ENCODE measurements around the gene ADGRF1.

The ADGRF1 gene

GRCh38 chr6:46972531-46972930 is 69.6 kb downstream of the ADGRF1 start:
- Histone ChIP-seq H3K27me3 (ENCODE audit: low read depth) (no peaks in the 10 kb centered on the region), H3K9me3 (no peaks in the 10 kb centered on the region), H3K4me3 (no peak overlapping the region), H3K4me1 (no peaks in the 10 kb centered on the region), H3K36me3 (replicated peaks) (no peaks in the 10 kb centered on the region)
- in situ Hi-C loops (cut with MboI; ENCODE audit: low sequenced_read_pairs): no loop called here
- no peak for DNase-seq (ENCODE audit: low spot score in 2 of 2)

- Histone ChIP-seq H3K4me1 (no peaks in the 10 kb centered on the region), H3K36me3 (replicated peaks) (no peaks in the 10 kb centered on the region), H3K27me3 (ENCODE audit: low read depth) (no peaks in the 10 kb centered on the region), H3K9me3 (no peaks in the 10 kb centered on the region), H3K4me3 (no peak overlapping the region)
- in situ Hi-C loops (cut with MboI; ENCODE audit: low sequenced_read_pairs): no loop called here
- no peak for DNase-seq (ENCODE audit: low spot score in 2 of 2)
Observed at GRCh38 chr6:46969206-46969605, 72.9 kb downstream of the ADGRF1 start.

GRCh38 chr6:46967826-46968349 is 74.2 kb downstream of the ADGRF1 start:
- no peak for DNase-seq (ENCODE audit: low spot score in 2 of 2)
- Histone ChIP-seq H3K4me1 (no peaks in the 10 kb centered on the region), H3K36me3 (replicated peaks) (no peaks in the 10 kb centered on the region), H3K27me3 (ENCODE audit: low read depth) (no peaks in the 10 kb centered on the region), H3K4me3 (no peak overlapping the region), H3K9me3 (no peaks in the 10 kb centered on the region)
- in situ Hi-C loops (cut with MboI; ENCODE audit: low sequenced_read_pairs): no loop called here

- DNase-seq (ENCODE audit: low spot score in 2 of 2): no peak
- in situ Hi-C loops (cut with MboI; ENCODE audit: low sequenced_read_pairs): no loop called here
- no peaks in the 10 kb centered on the region for H3K27me3 ChIP-seq (ENCODE audit: low read depth)
- H3K36me3 ChIP-seq (replicated peaks): no peaks in the 10 kb centered on the region
- H3K4me3 ChIP-seq: no peak overlapping the region
- no peaks in the 10 kb centered on the region for H3K9me3 ChIP-seq
- no peaks in the 10 kb centered on the region for H3K4me1 ChIP-seq
Observed at GRCh38 chr6:46964716-46965519, 77.2 kb downstream of the ADGRF1 start.

- DNase-seq (ENCODE audit: low spot score in 2 of 2): no peak
- H3K36me3 ChIP-seq (replicated peaks): no peaks in the 10 kb centered on the region
- in situ Hi-C loops (cut with MboI; ENCODE audit: low sequenced_read_pairs): no loop called here
Observed at GRCh38 chr6:46963626-46964025, 78.5 kb downstream of the ADGRF1 start.

GRCh38 chr6:46963039-46963438 is 79.1 kb downstream of the ADGRF1 start:
- in situ Hi-C loops (cut with MboI; ENCODE audit: low sequenced_read_pairs): no loop called here
- H3K36me3 ChIP-seq (replicated peaks): no peaks in the 10 kb centered on the region
- no peak for DNase-seq (ENCODE audit: low spot score in 2 of 2)
- H3K9me3 ChIP-seq: no peaks in the 10 kb centered on the region
- no peaks in the 10 kb centered on the region for H3K27me3 ChIP-seq (ENCODE audit: low read depth)
- no peaks in the 10 kb centered on the region for H3K4me1 ChIP-seq
- H3K4me3 ChIP-seq: no peak overlapping the region

More at GRCh38 chr6:46963626-46964025, 78.5 kb downstream of the ADGRF1 start:
- Histone ChIP-seq H3K27me3 (ENCODE audit: low read depth) (no peaks in the 10 kb centered on the region), H3K4me3 (no peak overlapping the region), H3K9me3 (no peaks in the 10 kb centered on the region), H3K4me1 (no peaks in the 10 kb centered on the region)

GRCh38 chr6:46961711-46962110 is 80.4 kb downstream of the ADGRF1 start:
- Histone ChIP-seq H3K27me3 (ENCODE audit: low read depth) (no peaks in the 10 kb centered on the region), H3K9me3 (no peaks in the 10 kb centered on the region), H3K36me3 (replicated peaks) (no peaks in the 10 kb centered on the region), H3K4me3 (no peak overlapping the region), H3K4me1 (no peaks in the 10 kb centered on the region)
- no peak for DNase-seq (ENCODE audit: low spot score in 2 of 2)
- in situ Hi-C loops (cut with MboI; ENCODE audit: low sequenced_read_pairs): no loop called here

GRCh38 chr6:46961232-46961631 is 80.9 kb downstream of the ADGRF1 start:
- Histone ChIP-seq H3K4me3 (no peak overlapping the region), H3K36me3 (replicated peaks) (no peaks in the 10 kb centered on the region), H3K4me1 (no peaks in the 10 kb centered on the region), H3K9me3 (no peaks in the 10 kb centered on the region), H3K27me3 (ENCODE audit: low read depth) (no peaks in the 10 kb centered on the region)
- in situ Hi-C loops (cut with MboI; ENCODE audit: low sequenced_read_pairs): no loop called here
- DNase-seq (ENCODE audit: low spot score in 2 of 2): no peak

GRCh38 chr6:46959419-46959818 is 82.7 kb downstream of the ADGRF1 start:
- H3K4me3 ChIP-seq: no peak overlapping the region
- H3K4me1 ChIP-seq: no peaks in the 10 kb centered on the region
- in situ Hi-C loops (cut with MboI; ENCODE audit: low sequenced_read_pairs): no loop called here
- no peaks in the 10 kb centered on the region for H3K9me3 ChIP-seq
- H3K27me3 ChIP-seq (ENCODE audit: low read depth): no peaks in the 10 kb centered on the region
- no peak for DNase-seq (ENCODE audit: low spot score in 2 of 2)
- H3K36me3 ChIP-seq (replicated peaks): no peaks in the 10 kb centered on the region

- in situ Hi-C loops (cut with MboI; ENCODE audit: low sequenced_read_pairs): no loop called here
- H3K4me1 ChIP-seq: no peaks in the 10 kb centered on the region
- no peaks in the 10 kb centered on the region for H3K36me3 ChIP-seq (replicated peaks)
- H3K27me3 ChIP-seq (ENCODE audit: low read depth): no peaks in the 10 kb centered on the region
- no peak overlapping the region for H3K4me3 ChIP-seq
- H3K9me3 ChIP-seq: no peaks in the 10 kb centered on the region
- DNase-seq (ENCODE audit: low spot score in 2 of 2): no peak
Observed at GRCh38 chr6:46956409-46956808, 85.7 kb downstream of the ADGRF1 start.

GRCh38 chr6:46954837-46955451 is 87.2 kb downstream of the ADGRF1 start:
- Histone ChIP-seq H3K9me3 (no peaks in the 10 kb centered on the region), H3K36me3 (replicated peaks) (no peaks in the 10 kb centered on the region), H3K27me3 (ENCODE audit: low read depth) (no peaks in the 10 kb centered on the region), H3K4me3 (no peak overlapping the region), H3K4me1 (no peaks in the 10 kb centered on the region)
- in situ Hi-C loops (cut with MboI; ENCODE audit: low sequenced_read_pairs): no loop called here
- no peak for DNase-seq (ENCODE audit: low spot score in 2 of 2)

- no peaks in the 10 kb centered on the region for H3K9me3 ChIP-seq
- no peaks in the 10 kb centered on the region for H3K4me1 ChIP-seq
- DNase-seq (ENCODE audit: low spot score in 2 of 2): no peak
- no peaks in the 10 kb centered on the region for H3K36me3 ChIP-seq (replicated peaks)
- H3K4me3 ChIP-seq: no peak overlapping the region
- no peaks in the 10 kb centered on the region for H3K27me3 ChIP-seq (ENCODE audit: low read depth)
- in situ Hi-C loops (cut with MboI; ENCODE audit: low sequenced_read_pairs): no loop called here
Observed at GRCh38 chr6:46953921-46954320, 88.2 kb downstream of the ADGRF1 start.

GRCh38 chr6:46949632-46950280 is 92.4 kb downstream of the ADGRF1 start:
- H3K4me3 ChIP-seq: no peak overlapping the region
- no peaks in the 10 kb centered on the region for H3K9me3 ChIP-seq
- H3K36me3 ChIP-seq (replicated peaks): no peaks in the 10 kb centered on the region
- DNase-seq (ENCODE audit: low spot score in 2 of 2): no peak
- H3K27me3 ChIP-seq (ENCODE audit: low read depth): no peaks in the 10 kb centered on the region
- H3K4me1 ChIP-seq: no peaks in the 10 kb centered on the region
- in situ Hi-C loops (cut with MboI; ENCODE audit: low sequenced_read_pairs): no loop called here

- no peak for DNase-seq (ENCODE audit: low spot score in 2 of 2)
- H3K9me3 ChIP-seq: no peaks in the 10 kb centered on the region
- H3K36me3 ChIP-seq (replicated peaks): no peaks in the 10 kb centered on the region
- in situ Hi-C loops (cut with MboI; ENCODE audit: low sequenced_read_pairs): no loop called here
- no peaks in the 10 kb centered on the region for H3K4me1 ChIP-seq
- H3K27me3 ChIP-seq (ENCODE audit: low read depth): no peaks in the 10 kb centered on the region
- H3K4me3 ChIP-seq: no peak overlapping the region
Observed at GRCh38 chr6:46948699-46949098, 93.4 kb downstream of the ADGRF1 start.

Measured in HAP-1 (cell line).